A549 (cell line): Measurements from ENCODE around the gene TJP1. TPM values are rescaled to one million over a fixed set of nuclear protein-coding genes. Genes with fewer than 3 reads are reported as not detected.
A peak's percentile ranks its signal among the peaks of the same experiment; 100 is the strongest.

Experiments
- CEBPB ChIP-seq, 2 experiments: fragments of >200 bp in 1 of 2; sonication (Bioruptor Twin) in 1 of 2; formaldehyde crosslinking in 1 of 2; IDR thresholded peaks; 2 replicates each; pipeline ENCODE4 v1.6.1; 2012 to 2016
- EP300 ChIP-seq, 2 experiments: fragments of >200 bp; sonication (Bioruptor Twin); formaldehyde crosslinking; IDR thresholded peaks; 2 replicates in 1 of 2; 3 replicates in 1 of 2; pipeline ENCODE4 v1.6.1; 2016 to 2017
- ESRRA ChIP-seq: fragments of 150-350 bp; IDR thresholded peaks from 2 replicates; pipeline ENCODE4 v1.6.1; 2014; ENCODE audit warnings: mild to moderate bottlenecking, low read length, borderline replicate concordance
- FOXS1 ChIP-seq: fragments of 250-450 bp; sonication (Bioruptor Pico); IDR thresholded peaks from 2 replicates; pipeline ENCODE4 v1.5.0; 2020; ENCODE audit warnings: mild to moderate bottlenecking, moderate library complexity
- HDAC2 ChIP-seq: fragments of 200-600 bp; sonication (generic); IDR thresholded peaks from 2 replicates; pipeline ENCODE4 v1.6.1; 2016
- HEYL ChIP-seq: fragments of 250-450 bp; sonication (Bioruptor Pico); IDR thresholded peaks from 2 replicates; pipeline ENCODE4 v1.8.0; 2021; ENCODE audit warnings: mild to moderate bottlenecking, moderate library complexity
- HOXB13 ChIP-seq: fragments of 250-450 bp; sonication (Bioruptor Pico); IDR thresholded peaks from 2 replicates; pipeline ENCODE4 v1.5.0; 2020; ENCODE audit warnings: low read depth, mild to moderate bottlenecking, moderate library complexity
- HOXB5 ChIP-seq: fragments of 250-450 bp; sonication (Bioruptor Pico); IDR thresholded peaks from 2 replicates; pipeline ENCODE4 v1.5.0; 2020; ENCODE audit warnings: mild to moderate bottlenecking, moderate library complexity
- JUN ChIP-seq, 2 experiments: fragments of >200 bp; sonication (Bioruptor Twin); formaldehyde crosslinking; IDR thresholded peaks; 2 replicates in 1 of 2; 3 replicates in 1 of 2; pipeline ENCODE4 v1.6.1; 2016 to 2017
- JUNB ChIP-seq: fragments of >200 bp; sonication (Bioruptor Twin); formaldehyde crosslinking; IDR thresholded peaks from 2 replicates; pipeline ENCODE4 v1.6.1; 2016
- KDM1A ChIP-seq: fragments of 200-600 bp; sonication (generic); IDR thresholded peaks from 2 replicates; pipeline ENCODE4 v1.6.1; 2016; ENCODE audit warnings: low read depth, mild to moderate bottlenecking
- MAZ ChIP-seq: fragments of 150-350 bp; IDR thresholded peaks from 2 replicates; pipeline ENCODE4 v1.6.1; 2014; ENCODE audit warnings: antibody characterized with exemption, low read depth, low read length, borderline replicate concordance
- MYC ChIP-seq: IDR thresholded peaks from 2 replicates; pipeline ENCODE4 v1.6.1; 2012; ENCODE audit warnings: mild to moderate bottlenecking, inconsistent platforms, low read length, improper control_type of control experiment, borderline replicate concordance
- NR3C1 ChIP-seq: fragments of >200 bp; sonication (Bioruptor Twin); formaldehyde crosslinking; IDR thresholded peaks from 3 replicates; pipeline ENCODE4 v1.6.1; 2017
- POLR2A ChIP-seq: IDR thresholded peaks from 2 replicates; pipeline ENCODE4 v1.6.1; 2012; ENCODE audit warnings: mild to moderate bottlenecking, low read length
- POLR2AphosphoS2 ChIP-seq: conservative IDR thresholded peaks from 2 replicates; pipeline ENCODE4 v1.6.1; 2012; ENCODE audit warnings: low read length, improper control_type of control experiment, inconsistent platforms
- RARB ChIP-seq: fragments of 250-450 bp; sonication (Bioruptor Pico); IDR thresholded peaks from 2 replicates; pipeline ENCODE4 v1.8.0; 2021; ENCODE audit warnings: mild to moderate bottlenecking, moderate library complexity
- RFX5 ChIP-seq: fragments of 450-650 bp; IDR thresholded peaks from 2 replicates; pipeline ENCODE4 v1.7.1; 2014; ENCODE audit warnings: antibody characterized with exemption, mild to moderate bottlenecking, moderate library complexity
- SMC3 ChIP-seq: fragments of >200 bp; sonication (Bioruptor Twin); formaldehyde crosslinking; IDR thresholded peaks from 3 replicates; pipeline ENCODE4 v1.6.1; 2018; ENCODE audit warnings: inconsistent platforms
- SREBF2 ChIP-seq: fragments of 450-650 bp; IDR thresholded peaks from 2 replicates; pipeline ENCODE4 v1.6.1; 2014; ENCODE audit warnings: mild to moderate bottlenecking, moderate library complexity
- TP53 ChIP-seq: fragments of 250-450 bp; sonication (Bioruptor Pico); IDR thresholded peaks from 2 replicates; pipeline ENCODE4 v1.5.0; 2021; ENCODE audit warnings: mild to moderate bottlenecking, moderate library complexity
- ZFP36 ChIP-seq: fragments of 450-650 bp; IDR thresholded peaks from 2 replicates; pipeline ENCODE4 v1.6.1; 2014; ENCODE audit warnings: borderline replicate concordance; ENCODE audit not compliant: partially characterized antibody
- ZNF302 ChIP-seq: fragments of 250-450 bp; sonication (Bioruptor Pico); IDR thresholded peaks from 2 replicates; pipeline ENCODE4 v1.9.0; 2021; ENCODE audit warnings: inconsistent platforms, mild to moderate bottlenecking, moderate library complexity
- ZSCAN20 ChIP-seq: fragments of 250-450 bp; sonication (Bioruptor Pico); IDR thresholded peaks from 2 replicates; pipeline ENCODE4 v1.8.0; 2022; ENCODE audit warnings: mild to moderate bottlenecking, moderate library complexity
- polyA plus RNA-seq, 4 experiments: library from polyadenylated mRNA; depleted of rRNA in 3 of 4; stranded (reverse); fragments of >200 nt; fragmentation: RNase III in 1 of 4; extraction: RNeasy Plus Mini Kit Qiagen cat#74134 plus additional on column Dnase treatment in 1 of 4; gene quantifications; 2 replicates in 3 of 4; 3 replicates in 1 of 4; pipeline ENCODE4 v1.2.3, GENCODE V29; 2011 to 2017
- TF ChIP-seq, protein P1 (sequence below): fragments of 450-650 bp; IDR thresholded peaks from 2 replicates; pipeline ENCODE4 v1.6.1; 2014; ENCODE audit warnings: antibody characterized with exemption
- TF ChIP-seq, protein P2 (sequence below): fragments of >200 bp; sonication (Bioruptor Twin); formaldehyde crosslinking; IDR thresholded peaks from 3 replicates; pipeline ENCODE4 v1.6.1; 2016
- TF ChIP-seq, protein P3 (sequence below): fragments of >200 bp; sonication (Bioruptor Twin); formaldehyde crosslinking; IDR thresholded peaks from 2 replicates; pipeline ENCODE4 v1.6.1; 2016
- TF ChIP-seq, protein P4 (sequence below): fragments of >200 bp; sonication (Bioruptor Twin); formaldehyde crosslinking; IDR thresholded peaks from 3 replicates; pipeline ENCODE4 v1.5.1; 2016
- TF ChIP-seq, protein P5 (sequence below): IDR thresholded peaks from 2 replicates; pipeline ENCODE4 v1.6.1; 2012; ENCODE audit warnings: low read depth, borderline replicate concordance

TJP1 gene
- polyA plus RNA-seq, 2 of the 4 experiments (the other 2 are of a cell fraction): 55.0 to 179 TPM

DNA sequence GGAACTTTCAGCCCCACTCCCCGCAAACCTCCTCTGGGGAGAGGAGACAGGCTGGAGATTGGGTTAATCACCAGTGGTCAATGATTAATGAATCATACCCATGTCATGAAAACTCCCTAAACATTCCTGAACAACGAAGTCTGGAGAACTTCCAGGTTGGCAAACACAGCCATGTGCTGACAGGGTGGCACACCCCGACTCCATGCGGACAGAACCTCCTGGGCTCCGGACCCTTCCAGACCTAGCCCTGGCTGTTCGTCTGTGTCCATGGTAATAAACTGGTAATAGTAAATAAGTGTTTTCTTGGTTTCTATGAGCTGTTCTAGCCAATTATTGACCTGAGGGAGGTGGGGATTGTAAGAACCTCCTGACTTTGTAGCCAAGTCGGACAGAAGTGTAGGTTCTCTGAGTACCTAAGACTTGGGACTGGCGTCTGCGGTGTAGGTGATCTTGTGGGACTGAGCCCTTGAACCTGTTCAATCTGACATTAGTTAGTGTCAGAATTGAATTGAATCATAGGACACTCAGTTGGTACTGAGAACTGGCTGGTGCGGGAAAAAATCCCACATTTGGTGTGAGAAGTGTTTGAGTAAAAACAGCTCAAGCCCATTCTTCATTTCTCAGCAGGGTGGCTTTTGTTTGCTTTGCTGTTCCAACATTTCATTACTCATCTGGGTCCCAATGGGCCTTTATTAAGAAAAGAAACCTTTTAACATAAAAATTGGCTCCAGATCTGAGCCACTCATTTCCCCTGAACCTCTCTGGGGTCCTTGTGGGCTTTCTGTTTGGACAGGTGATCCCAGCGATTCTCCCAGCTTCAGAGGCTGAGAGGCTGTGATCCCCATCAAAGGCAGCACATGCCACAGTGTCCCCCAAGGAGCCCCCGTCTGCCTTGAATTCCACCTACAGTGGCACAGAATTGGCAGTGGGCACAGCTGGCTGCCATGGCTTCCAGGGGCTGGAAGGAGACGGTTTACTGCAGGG lies 151.0 kb downstream of the TJP1 start (continued):
- TF ChIP-seq, protein P1, sequence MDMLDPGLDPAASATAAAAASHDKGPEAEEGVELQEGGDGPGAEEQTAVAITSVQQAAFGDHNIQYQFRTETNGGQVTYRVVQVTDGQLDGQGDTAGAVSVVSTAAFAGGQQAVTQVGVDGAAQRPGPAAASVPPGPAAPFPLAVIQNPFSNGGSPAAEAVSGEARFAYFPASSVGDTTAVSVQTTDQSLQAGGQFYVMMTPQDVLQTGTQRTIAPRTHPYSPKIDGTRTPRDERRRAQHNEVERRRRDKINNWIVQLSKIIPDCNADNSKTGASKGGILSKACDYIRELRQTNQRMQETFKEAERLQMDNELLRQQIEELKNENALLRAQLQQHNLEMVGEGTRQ: no peak
- TF ChIP-seq, protein P2, sequence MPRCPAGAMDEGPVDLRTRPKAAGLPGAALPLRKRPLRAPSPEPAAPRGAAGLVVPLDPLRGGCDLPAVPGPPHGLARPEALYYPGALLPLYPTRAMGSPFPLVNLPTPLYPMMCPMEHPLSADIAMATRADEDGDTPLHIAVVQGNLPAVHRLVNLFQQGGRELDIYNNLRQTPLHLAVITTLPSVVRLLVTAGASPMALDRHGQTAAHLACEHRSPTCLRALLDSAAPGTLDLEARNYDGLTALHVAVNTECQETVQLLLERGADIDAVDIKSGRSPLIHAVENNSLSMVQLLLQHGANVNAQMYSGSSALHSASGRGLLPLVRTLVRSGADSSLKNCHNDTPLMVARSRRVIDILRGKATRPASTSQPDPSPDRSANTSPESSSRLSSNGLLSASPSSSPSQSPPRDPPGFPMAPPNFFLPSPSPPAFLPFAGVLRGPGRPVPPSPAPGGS: no peak; the same call in 2 of the 3 replicates
- no peak for TF ChIP-seq ESRRA
- TF ChIP-seq RFX5: no peak; the same call in 1 of the 2 replicates
- TF ChIP-seq, protein P3, sequence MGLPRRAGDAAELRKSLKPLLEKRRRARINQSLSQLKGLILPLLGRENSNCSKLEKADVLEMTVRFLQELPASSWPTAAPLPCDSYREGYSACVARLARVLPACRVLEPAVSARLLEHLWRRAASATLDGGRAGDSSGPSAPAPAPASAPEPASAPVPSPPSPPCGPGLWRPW: no peak
- peak in 1 of 2 experiments; percentile 69; a peak in 2 of 4 replicates for TF ChIP-seq CEBPB (IDR thresholded peaks at IDR 0.05)
- TF ChIP-seq, protein P4, sequence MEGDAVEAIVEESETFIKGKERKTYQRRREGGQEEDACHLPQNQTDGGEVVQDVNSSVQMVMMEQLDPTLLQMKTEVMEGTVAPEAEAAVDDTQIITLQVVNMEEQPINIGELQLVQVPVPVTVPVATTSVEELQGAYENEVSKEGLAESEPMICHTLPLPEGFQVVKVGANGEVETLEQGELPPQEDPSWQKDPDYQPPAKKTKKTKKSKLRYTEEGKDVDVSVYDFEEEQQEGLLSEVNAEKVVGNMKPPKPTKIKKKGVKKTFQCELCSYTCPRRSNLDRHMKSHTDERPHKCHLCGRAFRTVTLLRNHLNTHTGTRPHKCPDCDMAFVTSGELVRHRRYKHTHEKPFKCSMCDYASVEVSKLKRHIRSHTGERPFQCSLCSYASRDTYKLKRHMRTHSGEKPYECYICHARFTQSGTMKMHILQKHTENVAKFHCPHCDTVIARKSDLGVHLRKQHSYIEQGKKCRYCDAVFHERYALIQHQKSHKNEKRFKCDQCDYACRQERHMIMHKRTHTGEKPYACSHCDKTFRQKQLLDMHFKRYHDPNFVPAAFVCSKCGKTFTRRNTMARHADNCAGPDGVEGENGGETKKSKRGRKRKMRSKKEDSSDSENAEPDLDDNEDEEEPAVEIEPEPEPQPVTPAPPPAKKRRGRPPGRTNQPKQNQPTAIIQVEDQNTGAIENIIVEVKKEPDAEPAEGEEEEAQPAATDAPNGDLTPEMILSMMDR: no peak
- TF ChIP-seq JUN (IDR thresholded peaks at IDR 0.05): peak; percentile 88 to 89
- no peak for TF ChIP-seq MAZ
- no peak for TF ChIP-seq NR3C1
- peak; percentile 42; the same call in 1 of the 2 replicates for TF ChIP-seq TP53 (CRISPR knock-in tag)
- TF ChIP-seq ZNF302: peak; percentile 87; the same call in 1 of the 2 replicates
- TF ChIP-seq HOXB13 (CRISPR knock-in tag): peak; percentile 66
- no peak for TF ChIP-seq SREBF2
- no peak for TF ChIP-seq POLR2AphosphoS2
- TF ChIP-seq HDAC2: no peak
- peak; percentile 79 to 85; a peak in 4 of 5 replicates for TF ChIP-seq EP300 (IDR thresholded peaks at IDR 0.05)
- TF ChIP-seq KDM1A: no peak
- TF ChIP-seq FOXS1 (CRISPR knock-in tag): peak; percentile 80
- TF ChIP-seq, protein P5, sequence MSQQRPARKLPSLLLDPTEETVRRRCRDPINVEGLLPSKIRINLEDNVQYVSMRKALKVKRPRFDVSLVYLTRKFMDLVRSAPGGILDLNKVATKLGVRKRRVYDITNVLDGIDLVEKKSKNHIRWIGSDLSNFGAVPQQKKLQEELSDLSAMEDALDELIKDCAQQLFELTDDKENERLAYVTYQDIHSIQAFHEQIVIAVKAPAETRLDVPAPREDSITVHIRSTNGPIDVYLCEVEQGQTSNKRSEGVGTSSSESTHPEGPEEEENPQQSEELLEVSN: 0 out of 2 replicates have a peak, but pooled peaks have one; percentile 77
- TF ChIP-seq ZSCAN20 (CRISPR knock-in tag): no peak
- TF ChIP-seq HOXB5: peak; percentile 81
- TF ChIP-seq JUNB: peak; percentile 75; the same call in 1 of the 2 replicates
- TF ChIP-seq ZFP36: no peak
- TF ChIP-seq HEYL (CRISPR knock-in tag): 0 out of 2 replicates have a peak, but pooled peaks have one; percentile 46
- no peak for TF ChIP-seq SMC3
- peak; percentile 100 for TF ChIP-seq MYC
- peak; percentile 72; the same call in 1 of the 2 replicates for TF ChIP-seq RARB (CRISPR knock-in tag)
- no peak; the same call in none of the 2 replicates for TF ChIP-seq POLR2A
- TF ChIP-seq, all 56 proteins: peak for 23
